LNCaP clone FGC (cell line): ENCODE data around the gene ARL2BP.
"Not testable (repeated sequence)": the region's sequence is repeated elsewhere in the genome, so short reads cannot be mapped to it uniquely, and the experiment has no call there.

Experiments used
- DNase-seq: peaks from one replicate; pipeline ENCODE4 v3.0.0-alpha.2; 2011; ENCODE audit warnings: low read depth
- H3K4me3 ChIP-seq: 2 replicates; pipeline ENCODE4 v1.5.1; 2011; ENCODE audit warnings: mild to moderate bottlenecking, low read depth, low read length, control low read depth
- TF ChIP-seq, protein P1 (sequence below): IDR thresholded peaks from 2 replicates; pipeline ENCODE4 v1.5.1; 2012; ENCODE audit warnings: mild to moderate bottlenecking; ENCODE audit not compliant: control insufficient read depth, insufficient read depth; ENCODE audit errors: extremely low read depth

ARL2BP gene

DNA sequence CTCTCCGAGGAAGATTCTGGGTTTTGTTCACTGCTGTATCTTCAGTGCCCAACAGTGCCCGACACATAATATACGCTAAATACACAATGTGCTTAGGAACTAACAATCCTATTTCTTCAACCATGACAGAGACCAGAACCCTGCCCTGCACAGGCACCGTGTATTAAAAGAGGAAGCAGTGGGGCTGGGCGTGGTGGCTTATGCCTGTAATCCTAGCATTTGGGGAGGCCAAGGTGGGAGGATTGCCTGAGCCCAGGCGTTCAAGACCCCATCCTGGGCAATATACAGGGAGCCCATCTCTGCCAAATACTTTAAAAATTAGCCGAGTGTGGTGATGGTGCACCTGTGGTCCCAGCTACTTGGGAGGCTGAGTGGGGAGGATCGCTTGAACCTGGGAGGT lies 19.3 kb downstream of the ARL2BP start:
- H3K4me3 ChIP-seq, result no peak overlapping the region
- DNase-seq, result no peak
- TF ChIP-seq, protein P1, sequence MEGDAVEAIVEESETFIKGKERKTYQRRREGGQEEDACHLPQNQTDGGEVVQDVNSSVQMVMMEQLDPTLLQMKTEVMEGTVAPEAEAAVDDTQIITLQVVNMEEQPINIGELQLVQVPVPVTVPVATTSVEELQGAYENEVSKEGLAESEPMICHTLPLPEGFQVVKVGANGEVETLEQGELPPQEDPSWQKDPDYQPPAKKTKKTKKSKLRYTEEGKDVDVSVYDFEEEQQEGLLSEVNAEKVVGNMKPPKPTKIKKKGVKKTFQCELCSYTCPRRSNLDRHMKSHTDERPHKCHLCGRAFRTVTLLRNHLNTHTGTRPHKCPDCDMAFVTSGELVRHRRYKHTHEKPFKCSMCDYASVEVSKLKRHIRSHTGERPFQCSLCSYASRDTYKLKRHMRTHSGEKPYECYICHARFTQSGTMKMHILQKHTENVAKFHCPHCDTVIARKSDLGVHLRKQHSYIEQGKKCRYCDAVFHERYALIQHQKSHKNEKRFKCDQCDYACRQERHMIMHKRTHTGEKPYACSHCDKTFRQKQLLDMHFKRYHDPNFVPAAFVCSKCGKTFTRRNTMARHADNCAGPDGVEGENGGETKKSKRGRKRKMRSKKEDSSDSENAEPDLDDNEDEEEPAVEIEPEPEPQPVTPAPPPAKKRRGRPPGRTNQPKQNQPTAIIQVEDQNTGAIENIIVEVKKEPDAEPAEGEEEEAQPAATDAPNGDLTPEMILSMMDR, result no peak

DNA sequence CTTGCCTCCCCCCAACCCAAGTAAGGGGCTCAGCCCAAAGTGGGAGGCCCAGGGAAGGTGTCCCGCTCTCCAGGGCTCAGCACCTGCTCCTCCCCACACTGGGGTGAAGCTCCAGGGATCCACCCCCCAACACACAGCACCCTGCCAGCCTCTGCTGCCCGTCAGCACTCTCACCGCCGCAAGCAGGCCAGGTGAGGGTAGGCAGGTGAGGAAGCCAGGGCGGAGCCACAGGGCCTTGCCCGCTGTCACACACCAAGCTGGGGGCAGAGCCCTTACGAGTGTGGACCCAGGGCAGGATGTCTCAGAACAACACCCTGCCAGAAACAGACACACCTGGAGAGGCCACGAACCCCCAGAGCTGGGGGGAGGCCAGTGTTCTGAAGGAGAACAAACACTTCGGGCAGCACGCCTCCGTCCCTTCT lies 19.9 kb downstream of the ARL2BP start:
- no peak for DNase-seq
- TF ChIP-seq, protein P1, result no peak
- H3K4me3 ChIP-seq, result no peak overlapping the region

DNA sequence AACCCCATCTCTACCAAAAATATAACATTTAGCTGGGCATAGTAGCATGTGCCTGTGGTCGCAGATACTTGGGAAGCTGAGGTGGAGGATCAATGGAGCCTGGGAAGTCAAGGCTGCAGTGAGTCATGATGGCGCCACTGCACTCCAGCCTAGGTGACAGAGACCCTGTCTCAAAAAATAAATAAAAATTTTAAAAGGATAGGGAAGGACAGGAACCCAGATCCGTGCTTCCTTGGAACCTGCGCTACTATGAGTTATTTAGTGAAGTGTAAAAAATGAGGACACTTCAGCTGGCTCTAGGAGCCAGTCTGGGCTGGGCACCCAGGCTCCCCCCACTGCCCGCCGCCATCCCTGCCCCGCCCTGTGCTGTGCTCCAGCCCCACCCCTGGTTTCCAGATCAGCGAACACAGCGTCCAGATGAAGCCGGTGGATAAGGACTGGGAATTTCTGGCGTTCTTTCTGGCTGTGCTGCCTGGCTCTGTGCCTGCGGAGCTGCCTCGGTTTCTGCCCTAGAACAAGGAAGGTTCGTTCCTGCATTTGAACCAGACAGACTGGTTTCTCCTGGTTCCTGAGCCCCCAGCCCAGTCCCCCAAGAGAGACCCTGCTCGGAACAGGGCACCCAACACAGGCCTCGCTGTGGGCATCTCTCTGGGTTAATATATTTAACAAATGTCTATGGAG lies 20.9 kb downstream of the ARL2BP start:
- TF ChIP-seq, protein P1, result no peak
- peak; percentile 63 for DNase-seq
- no peak overlapping the region for H3K4me3 ChIP-seq

DNA sequence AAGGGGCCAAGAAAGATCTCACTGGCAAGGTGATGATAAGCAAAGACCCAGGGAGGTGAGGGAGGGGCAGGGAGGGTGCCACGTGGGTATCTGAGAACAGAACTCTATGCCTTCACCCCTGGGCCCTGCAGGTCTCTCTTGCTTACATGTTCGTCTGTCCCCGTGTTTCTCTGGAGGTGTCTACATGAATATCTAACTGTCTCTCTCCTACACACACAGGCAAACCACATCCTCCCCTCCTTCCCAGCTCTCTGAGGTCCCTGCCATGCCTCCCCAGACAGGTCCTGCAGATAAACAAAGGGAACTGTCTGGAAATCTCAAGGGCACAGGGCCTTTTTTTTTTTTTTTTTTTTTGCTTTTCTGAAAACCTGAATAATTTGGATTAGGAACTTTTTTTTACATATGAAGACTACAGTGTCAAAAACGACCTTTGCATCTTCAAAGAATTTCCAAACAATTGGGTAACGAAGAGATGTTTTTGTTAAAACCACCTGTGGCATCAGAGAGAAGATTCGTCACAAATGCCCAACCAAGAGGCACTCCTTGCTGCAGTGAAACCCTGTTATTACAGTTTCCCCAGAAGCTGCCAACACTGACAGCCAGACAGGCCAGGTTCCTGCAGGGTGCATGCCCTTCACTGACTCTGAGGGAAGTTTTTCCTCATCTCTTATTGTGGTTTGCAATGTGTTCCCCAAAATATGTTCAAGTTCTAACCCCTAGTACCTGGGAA lies 21.6 kb downstream of the ARL2BP start:
- no peak overlapping the region for H3K4me3 ChIP-seq
- DNase-seq, result no peak
- TF ChIP-seq, protein P1, result no peak

DNA sequence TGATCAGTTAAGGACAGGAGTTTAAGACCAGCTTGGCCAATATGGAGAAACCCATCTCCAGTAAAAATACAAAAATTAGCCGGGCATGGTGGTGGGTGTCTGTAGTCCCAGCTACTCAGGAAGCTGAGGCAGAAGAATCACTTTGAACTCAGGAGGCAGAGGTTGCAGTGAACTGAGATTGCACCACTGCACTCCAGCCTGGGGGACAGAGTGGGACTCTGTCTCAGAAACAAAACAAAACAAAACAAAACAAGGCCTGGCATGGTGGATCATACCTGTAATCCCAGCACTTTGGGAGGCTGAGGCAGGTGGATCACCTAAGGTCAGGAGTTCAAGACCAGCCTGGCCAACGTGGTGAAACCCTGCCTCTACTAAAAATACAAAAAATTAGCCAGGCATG lies 22.3 kb downstream of the ARL2BP start:
- DNase-seq, H3K4me3 ChIP-seq: not testable (repeated sequence)

DNA sequence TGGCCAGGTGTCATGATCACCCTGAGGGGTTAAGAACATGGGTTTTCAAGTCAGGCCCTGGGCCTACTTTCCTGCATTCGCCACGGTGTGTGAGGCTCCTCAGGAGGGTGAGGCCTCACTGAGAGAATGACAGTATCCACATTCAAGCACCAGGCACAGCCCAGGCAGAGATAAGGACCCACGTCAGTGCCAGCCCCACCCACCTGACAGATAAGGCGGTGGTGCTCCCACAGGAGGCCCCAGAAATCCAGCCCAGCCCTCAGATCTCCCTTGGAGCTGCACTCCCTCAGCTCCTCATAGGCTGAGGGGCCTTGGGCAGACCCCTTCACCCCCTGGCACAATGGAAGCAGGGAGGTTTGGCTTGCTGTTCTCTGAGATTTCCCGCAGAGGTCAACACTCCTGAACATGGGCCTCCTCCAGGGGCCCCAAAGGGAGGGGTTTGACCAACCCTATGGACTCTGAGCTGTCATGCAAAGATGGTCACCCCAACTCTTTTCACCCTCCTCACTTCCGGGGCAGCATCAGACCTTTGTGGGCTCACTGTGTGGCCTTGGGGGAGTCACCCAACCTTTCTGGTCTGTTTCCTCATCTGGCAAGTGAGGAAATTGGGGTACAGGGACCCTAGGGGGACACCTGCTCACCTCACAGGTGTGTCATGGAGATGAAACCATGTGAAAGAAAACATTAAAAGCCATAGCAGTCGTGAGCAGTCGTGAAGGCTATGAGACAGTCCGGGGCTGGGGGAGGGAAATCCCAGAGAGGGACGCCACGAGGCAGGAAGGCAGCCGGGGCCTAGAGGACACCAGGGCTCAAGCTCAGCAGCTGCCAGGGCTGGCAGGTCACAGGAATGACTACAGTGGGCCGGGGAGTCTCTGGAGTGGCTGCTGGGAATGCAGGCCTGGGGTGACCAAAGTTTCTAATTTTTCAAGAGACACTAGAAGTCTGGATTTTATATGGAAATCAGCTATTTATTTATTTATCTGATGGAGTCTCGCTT lies 24.0 kb downstream of the ARL2BP start:
- TF ChIP-seq, protein P1, result no peak
- H3K4me3 ChIP-seq, result no peak overlapping the region
- no peak for DNase-seq
